Activated CD4-positive, alpha-beta T cell treated with anti-CD3 and anti-CD28 coated beads, Interleukin-2, amount 50 U/mL, for 48 hours (primary cell): Measurements from ENCODE around the gene RGS3.
"Not testable (repeated sequence)": the region's sequence is repeated elsewhere in the genome, so short reads cannot be mapped to it uniquely, and the experiment has no call there.

Source experiments
- DNase-seq, 2 experiments: peaks; one replicate each; pipeline ENCODE4 v3.0.0-alpha.2; 2020

RGS3 gene

DNA sequence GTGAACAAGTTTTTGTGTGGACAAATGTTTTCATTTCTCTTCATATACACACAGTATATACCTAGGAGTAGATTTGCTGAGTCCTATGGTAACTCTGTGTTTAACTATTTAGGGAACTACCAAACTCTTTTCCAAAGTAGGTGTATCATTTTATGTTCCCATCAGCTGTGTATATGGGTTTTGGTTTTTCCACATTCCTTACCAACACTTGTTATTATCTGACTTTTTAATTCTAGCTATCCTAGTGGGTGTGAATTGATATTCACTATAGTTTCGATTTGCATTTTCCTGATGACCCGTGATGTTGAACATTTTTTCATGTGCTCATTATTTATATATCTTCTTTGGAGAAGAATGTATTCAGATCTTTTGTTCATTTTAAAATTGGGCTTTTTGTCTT, 3.7 kb downstream of the RGS3 start:
- no peak for DNase-seq

DNA sequence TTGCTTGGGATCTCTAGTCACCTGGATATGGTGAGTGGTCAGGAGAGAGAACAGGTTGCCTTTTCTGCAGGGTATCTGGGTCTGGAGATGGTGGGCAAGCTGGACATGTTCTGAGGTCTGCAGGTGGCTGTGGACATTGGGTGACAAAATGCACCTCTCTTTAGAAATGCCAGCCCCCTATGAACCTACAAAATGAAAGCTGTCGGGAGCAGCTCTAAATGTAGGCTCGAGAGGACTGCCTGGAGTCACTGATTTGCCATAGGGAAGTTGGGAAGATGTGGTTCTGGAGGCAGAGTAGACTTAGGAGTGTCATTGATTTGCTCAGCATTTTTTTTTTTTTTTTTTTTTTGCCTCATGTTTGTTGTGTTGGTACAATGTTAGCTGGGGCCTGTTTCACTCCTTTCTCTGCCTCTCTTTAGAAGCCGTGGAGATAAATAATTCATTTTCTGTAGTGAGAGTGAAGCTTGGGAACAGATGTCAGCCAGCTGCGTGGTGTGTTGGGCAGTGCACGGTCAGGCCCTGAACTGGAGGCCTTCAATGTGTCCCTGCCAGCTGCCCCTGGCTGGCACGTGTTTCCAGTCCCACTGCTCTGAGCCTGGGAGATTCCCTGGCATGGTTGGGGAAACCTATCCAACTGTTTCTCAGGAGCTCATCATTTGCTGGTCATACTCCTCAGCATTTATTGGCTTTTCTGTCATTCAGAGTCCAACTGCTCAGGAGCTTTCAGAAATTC, 5.4 kb downstream of the RGS3 start:
- DNase-seq = no peak

DNA sequence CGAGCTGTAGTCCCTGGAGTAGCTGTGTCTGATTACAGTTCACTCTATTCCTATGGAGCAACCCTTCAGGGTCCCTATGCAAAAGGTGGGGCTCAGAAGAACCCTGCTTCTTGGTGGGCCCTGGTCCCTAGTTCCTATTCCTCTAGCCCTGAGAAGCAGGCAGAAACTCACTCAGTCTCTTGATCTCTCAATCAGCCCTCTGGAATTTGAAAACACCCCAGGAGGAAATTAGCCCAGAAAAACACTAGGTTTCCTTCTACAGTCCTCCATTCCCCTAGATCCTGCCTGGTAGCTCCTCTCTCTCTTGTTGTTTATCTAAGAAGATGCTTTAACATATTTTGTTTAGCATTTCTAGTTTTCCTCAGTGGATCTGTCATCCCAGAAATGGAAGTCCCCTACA, 7.6 kb downstream of the RGS3 start:
- DNase-seq = no peak

DNA sequence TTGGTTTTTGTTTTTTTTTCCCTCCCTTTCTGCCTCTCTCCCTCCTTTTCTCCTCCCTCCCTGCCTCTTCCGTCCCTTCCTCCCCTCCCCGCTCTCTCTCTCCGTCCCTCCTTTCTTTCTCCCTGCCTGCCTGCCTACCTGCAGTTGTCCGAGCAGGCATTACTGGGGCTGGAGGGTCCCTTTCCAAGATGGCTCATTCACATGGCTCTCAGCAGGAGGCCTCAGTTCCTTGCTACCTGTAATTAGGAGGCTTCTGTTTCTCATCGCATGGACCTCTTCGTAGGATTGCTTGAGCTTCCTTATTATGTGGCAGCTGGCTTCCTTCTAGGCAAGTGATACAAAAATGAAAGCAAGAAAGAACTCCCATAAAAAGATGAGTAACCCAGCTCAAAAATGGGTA, 8.0 kb downstream of the RGS3 start:
- DNase-seq = no peak

DNA sequence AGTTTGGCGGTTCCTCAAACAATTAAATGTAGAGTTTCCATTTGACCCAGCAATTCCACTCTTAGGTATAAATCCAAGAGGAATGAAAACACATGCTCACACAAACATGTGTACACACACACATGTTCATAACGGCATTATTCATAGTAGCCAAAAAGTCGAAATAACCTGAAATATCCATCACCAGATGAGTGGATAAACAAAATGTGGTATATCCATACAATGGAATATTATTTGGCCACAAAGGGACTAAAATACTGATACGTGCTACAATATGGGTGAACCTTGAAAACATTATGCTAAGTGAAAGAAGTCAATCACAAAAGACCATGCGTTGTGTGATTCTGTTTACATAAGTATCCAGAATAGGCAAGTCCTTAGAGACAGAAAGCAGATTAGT, 8.7 kb downstream of the RGS3 start:
- DNase-seq = no peak

DNA sequence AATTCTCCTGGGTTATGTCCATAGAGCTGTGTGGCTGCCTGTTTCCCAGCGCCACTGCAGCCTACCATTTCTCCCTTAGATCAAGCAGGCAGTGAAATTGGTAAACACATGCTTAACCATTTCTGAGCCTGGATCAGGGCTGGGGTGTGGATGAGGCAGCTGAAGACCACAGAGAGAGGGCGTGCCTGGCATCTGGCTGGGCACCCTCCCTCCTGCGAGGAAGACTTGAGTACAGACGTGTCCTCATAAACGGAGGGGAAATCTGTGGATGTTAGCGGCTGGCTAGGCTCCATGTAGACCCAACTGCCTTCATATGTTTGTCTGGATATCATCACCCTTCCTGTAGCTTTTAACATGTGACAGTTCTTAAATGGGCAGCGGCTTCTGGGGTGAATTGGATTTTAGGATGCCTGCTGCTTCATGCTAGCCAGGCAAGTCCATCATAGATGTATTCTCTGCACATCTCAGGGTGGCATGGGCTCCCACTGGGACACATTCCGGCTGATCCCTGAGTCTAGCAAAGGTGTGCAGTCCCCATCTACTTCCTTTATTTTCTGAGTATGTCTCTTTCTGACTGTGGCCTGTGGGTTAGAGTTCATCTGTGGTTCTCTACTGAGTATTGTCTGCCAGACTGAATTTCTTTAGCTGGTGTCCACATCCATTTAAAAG, 11.0 kb downstream of the RGS3 start:
- no peak for DNase-seq

DNA sequence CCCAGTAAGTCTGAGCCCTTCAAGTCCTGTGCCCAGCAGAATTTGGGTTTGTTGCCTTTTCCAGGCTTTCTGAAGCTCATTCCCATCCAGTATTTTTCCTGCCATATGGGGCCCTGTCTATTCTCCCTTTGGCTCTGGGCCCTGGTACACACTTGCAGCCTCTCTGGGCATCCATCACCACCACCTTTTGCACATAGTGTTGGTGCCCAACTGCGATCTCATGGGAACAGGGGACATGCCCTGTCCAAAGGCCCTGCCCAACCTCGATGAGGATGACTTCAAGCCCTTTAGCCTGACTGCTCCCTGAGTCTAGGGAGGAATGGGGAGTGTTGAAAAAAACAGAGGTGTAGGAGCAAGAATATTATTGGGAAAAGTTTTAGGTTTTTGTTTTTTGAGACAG, 11.5 kb downstream of the RGS3 start:
- no peak for DNase-seq

DNA sequence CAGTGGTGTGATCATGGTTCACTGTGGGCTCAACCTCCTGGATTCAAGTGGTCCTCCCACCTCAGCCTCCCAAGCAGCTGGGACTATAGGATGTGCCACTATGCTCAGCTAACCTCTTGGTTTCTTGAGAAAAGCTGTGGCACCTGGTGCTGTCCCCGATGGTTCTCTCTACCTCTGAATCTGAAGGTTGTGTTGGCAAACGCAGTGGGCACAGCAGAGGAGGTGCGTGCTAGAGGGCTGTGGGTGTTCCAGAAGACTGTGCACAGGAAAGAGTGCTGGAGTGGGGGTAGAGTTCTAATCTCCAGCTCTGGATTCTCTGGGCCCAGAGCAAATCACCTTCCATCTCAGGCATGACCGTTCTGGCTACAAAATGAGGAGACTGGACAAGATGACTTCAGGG, 12.5 kb downstream of the RGS3 start:
- no peak for DNase-seq

DNA sequence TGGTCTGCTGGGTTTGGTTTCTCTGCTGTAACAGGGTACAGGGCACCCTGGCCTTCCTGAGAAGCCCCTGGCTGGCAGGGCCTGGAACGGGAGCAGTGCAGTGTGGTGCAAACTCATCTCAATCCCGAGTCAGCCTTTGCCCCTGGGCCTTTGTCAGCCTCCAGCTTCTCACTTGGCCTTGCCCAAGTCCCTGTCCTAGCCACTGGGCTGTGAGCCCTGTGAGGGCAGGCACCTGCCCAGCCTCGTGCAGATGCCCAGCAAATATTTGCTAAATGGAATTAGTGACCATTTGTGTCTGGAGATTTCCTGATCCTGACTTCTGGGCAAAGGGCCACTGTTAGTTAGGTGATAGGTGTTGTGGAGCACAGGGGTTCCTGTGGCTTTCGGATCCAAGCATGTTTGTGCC, 13.0 kb downstream of the RGS3 start:
- no peak for DNase-seq

DNA sequence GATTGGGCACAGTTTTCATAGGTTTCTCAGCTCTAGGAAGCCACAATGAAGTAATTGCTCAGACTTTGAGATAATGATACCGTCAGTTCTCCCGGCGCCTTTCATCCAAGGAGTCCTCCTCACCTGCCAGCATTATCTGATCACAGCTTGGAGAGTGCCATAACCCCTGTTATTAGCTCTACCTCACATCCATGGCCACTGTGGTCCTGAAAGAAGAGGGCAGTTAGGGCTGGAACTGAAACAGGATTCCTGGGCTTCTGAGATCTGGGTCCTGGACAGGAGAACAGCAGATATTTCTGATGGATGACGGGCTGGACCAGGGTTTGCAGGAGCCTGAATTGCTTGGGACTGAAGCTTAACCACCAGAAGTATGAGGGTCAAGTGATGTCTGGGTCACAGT, 13.5 kb downstream of the RGS3 start:
- DNase-seq = no peak

DNA sequence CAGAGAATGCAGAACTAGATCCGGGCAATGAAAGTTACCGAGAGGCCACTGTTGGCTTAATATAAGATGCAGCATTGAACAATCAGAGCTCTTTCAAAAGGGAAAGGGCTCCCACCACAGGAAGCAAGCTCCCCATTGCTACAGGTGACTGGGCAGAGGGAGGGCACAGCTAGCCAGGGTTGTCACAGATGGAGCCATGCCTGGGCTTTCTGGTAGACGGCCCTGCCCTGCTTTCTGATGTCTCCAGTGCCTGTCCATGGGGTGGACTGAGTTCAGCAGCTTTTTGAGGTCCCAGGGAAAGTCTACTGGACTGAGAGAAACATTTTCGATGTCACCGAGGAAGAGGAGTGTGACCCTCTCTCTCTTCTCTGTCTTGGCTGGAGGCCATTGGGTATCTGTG, 14.1 kb downstream of the RGS3 start:
- no peak for DNase-seq

DNA sequence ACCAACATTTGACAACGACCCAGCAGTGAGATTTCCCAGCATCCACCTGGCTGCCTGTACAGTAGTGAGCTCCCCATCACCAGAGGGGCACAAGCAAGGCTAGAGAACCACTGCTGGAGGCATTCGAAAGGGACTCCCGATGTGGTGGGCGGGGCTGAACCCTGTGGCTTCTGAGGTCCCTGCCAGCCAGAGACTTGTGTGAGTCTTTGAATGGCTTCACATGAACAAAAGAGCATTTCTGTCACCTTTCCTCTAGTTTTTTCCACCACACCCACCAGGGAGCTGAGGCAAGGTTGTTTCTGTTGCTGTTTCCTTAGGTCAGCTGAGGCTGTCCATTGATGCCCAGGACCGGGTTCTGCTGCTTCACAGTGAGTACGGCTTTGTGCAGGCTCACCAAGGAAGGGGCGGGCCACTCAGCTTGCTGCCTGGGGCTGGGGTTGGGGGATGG, 15.7 kb downstream of the RGS3 start:
- peak; percentile 13 to 30 for DNase-seq

DNA sequence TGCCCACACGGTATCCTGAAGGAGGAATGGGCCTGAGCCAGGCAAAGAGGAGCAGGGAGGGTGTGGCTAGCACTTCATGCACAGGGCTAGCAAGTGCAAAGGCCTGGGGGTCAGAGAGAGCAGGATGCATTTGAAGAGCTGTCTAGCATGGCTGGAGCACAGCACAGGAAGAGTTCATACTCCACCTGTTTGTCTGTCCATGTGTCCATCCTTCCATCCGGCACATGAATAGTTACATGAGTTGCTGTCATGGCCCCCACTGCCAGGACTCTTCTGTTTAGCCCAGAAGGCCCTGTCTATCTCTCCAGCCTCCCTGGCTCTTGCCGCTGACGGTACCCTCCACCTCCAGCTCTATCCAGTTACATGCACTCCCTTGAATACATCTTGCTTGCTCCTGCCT, 17.1 kb downstream of the RGS3 start:
- DNase-seq = no peak

DNA sequence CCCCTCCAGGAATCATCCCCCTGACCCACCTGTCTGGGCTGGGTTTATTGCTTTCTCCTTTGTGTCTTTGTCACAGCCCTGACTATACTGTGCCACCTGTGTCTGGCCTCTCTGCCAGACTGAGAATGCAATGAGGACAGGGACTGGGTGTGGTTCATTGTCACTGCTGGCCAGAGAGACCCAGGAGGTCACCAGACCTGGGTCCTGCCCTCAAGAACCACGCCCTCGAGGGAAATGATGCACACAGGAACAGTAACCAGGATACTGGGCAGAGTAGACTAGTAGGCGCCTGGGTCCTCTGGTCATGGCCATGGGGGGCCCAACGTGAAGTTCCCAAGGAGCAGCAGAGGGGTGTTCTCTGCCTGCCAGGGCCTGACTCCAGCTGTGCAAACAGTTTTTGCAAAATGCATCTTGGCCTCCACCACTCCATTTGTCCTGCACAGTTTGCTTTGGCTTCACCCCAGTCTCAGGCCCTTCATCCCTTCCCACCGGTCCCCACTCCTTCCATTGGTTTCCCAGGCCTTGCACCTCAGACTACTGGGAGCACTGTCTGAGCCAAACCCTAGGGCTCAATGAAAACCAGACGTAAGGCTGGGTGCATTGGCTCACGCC, 17.8 kb downstream of the RGS3 start:
- DNase-seq = no peak

DNA sequence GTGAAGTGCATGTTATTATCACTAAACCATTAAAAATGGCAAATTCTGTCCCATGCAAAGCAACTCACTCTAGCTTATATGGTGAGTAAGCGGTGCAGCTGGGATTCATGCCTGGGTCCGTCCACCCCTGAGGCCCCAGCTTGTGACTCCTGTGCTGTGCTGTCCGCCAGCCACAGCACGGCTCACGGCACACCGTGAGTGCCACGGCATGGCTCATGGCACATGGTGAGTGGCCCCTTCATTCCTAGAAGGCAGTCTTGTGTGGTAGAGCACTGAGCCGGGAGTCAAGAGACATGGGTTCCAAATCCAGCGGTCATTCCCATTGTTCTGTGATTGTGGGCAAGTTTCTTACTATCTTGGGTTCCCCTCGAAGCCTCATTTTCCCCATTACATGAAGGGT, 18.8 kb downstream of the RGS3 start:
- DNase-seq = no peak

DNA sequence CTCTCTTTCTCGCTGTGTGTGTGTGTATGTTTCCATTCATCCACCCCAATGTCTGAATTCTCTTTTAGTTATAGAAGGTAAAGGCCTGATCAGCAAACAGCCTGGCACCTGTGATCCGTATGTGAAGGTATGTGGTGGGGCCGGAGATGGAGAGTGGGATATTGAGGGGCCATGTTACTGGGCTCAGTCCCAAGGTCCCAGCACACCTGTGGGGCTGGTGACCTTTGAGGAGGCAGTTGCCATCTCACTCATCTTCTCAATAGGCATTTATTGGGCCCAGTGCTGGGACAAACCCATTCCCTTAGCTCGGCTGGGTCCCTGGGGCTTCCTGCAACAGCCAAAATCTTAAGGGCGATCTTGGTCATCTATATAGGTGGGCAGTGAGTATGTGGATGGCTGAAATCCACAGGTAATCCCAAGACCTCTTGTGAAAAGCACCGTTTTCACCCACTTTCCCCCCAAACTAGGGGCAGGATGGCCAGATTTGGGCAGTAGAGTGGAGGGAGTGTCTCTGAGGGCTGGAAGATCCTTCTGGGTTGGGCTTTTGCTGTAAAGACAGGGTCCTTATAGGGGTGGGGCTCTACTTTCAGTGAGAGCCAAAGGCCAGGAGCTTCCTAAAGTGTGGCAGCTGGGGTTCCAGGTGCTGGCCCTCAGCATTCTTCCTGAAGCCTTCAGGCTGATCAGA, 19.6 kb downstream of the RGS3 start:
- no peak for DNase-seq

DNA sequence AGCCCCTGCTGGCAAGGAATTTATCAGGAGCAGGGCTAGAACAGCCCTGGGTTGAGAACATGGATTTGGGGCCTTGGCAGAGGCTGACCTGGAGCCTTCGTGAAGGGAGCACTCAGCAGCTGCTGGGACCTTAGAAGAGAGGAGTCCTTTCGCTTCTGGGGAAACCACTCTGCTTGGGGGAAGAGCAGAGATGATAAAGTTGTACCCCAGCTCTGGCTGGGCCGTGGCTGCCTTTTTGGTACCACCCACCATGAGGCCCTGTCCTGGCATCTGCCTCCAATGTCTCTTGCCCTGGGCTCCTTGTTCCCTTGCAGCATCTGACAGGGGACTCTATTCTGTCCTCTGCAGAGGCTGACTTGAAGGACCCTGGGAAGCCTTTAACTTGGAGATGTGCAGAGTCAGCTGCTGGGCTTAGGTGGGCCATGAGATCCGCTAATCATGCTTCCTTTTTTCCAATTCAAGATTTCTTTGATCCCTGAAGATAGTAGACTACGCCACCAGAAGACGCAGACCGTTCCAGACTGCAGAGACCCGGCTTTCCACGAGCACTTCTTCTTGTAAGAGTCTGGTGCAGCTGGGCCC, 20.2 kb downstream of the RGS3 start:
- DNase-seq = no peak

DNA sequence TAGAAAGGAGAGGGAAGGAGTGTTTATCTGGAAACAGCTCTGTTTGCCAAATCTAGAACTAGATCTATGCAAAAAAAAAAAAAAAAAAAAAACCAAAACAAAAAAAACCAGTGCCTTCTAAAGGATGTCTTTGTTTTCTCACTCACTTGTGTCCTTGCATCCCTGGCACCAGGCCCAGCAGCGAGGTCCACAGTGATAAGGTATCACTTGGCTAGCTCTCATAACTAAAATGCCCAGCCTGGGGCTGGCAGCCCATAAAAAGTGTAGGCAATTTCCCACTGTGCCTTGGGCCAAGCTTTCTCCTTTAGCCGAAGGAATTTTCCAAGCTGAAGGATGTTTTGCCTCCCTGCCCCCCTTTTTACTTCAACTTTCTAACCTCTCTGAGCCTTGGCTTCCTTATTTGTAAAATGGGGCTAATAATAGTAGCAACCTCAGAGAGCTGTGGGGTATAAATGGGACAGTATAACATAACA, 20.8 kb downstream of the RGS3 start:
- no peak for DNase-seq

DNA sequence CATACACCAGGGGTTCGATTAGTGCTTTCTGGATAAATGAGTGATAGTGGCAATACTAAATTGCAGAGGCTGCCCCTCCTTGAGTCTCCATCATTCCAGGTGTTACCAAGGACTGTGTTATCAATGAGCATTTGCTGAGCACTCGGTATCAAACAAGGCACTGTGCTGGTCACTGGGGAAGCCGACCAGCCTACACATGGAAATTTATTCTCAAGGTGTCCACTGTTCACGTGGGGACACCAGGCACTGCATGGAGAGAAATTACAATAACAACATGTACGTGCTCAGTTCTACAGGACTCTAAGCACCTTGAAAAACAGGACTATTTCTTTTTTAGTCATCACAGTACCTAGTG, 22.2 kb downstream of the RGS3 start:
- DNase-seq = no peak

DNA sequence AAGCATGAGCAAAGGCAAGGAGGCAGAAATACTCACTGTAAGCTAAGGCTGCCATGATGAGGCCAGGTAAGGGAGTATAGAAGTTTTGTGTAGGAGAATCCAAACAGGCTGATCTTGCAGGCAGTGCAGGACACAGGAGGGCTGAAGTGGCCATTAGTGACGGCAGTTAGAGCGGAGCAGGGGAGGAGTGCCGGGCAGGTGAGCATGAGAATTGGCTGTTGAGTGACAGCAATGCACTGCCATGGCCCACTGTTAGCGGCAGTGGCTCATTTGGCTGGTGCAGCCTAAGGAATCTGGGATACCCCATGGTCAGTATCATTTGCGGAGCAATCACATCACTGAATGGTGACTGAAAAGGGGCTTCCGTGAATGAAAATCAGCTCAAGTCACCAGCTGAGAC, 22.8 kb downstream of the RGS3 start:
- no peak for DNase-seq

DNA sequence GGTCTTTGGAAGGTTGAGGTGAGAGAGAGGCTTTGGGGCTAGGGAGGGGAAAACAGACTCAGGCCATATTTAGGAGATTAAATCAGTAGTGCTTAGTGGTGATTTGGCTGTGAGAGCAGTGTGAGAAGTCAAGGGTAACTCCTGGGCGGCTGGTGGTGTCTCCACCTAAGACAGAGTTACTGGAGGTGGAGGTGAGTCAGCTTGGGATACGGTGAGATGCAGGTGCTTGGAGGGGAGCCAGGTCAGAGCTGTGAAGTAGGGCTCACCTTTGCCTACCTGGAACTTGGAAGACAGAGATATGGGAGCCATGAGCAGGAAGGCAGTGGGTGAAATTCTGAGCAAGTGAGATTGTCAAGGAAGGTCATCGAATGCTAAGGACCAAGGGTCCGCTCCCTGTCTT, 24.5 kb downstream of the RGS3 start:
- DNase-seq = no peak

DNA sequence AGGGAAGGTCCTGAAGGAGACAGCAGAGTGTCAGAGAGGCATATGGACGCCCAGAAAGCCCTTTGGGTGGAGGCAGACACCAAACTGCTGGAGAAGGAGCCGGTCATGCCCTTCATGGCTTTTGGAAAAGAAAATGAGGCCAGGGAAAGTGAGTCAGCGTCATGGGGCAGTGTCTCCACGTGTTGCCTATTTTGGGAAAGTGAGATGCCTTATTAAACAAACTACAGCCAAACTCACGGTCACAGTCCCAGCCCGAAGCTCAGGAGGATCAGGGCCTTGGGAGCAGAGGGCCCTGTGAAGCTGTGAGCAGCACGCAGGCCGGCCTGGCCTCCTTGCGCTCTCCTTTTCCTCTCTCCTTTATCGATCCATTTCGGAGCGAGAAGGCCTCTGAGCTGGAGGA, 25.0 kb downstream of the RGS3 start:
- DNase-seq = no peak

DNA sequence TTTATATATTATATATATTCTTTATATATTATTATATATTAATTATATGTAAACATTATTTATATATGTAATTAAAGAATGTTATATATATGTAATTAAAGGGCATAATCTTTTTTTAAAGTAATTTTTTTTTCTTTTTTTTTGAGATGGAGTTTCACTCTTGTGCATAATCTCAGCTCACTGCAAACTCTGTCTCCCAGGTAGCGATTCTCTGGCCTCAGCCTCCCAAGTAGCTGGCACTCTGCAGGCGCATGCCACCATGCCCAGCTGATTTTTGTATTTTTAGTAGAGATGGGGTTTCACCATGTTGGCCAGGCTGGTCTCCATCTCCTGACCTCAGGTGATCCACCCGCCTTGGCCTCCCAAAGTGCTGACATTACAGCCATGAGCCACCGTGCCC, 27.6 kb downstream of the RGS3 start:
- not testable (repeated sequence) for DNase-seq
